ENCODE results near the gene KCNJ12. TPM values are rescaled to one million over a fixed set of nuclear protein-coding genes. Genes with fewer than 3 reads are reported as not detected.

The KCNJ12 gene
- total RNA-seq, 1 donor from 2014 or later = 0.56 TPM

GRCh38 chr17:21376759-21377690 lies 868 bp downstream of the KCNJ12 start:
- peak overlapping the region; percentile 92 for H2AFZ ChIP-seq (replicated peaks)
- peak; percentile 91 for TF ChIP-seq EZH2 (IDR thresholded peaks at IDR 0.05)
- TF ChIP-seq CTCF (IDR thresholded peaks at IDR 0.05) = no peak
- TF ChIP-seq EZH2phosphoT487 (IDR thresholded peaks at IDR 0.05) = peak; percentile 91
- H3K4me3 Mint-ChIP-seq = peak overlapping the region; percentile 80
- H3K4me2 ChIP-seq = peak overlapping the region; percentile 96
- H3K4me3 ChIP-seq = peak overlapping the region; percentile 64
- peaks cover 24% of the 10 kb centered on the region for H3K4me1 Mint-ChIP-seq
- H3K27ac Mint-ChIP-seq = no peak overlapping the region
- H4K20me1 ChIP-seq (ENCODE audit: low read depth) = peaks cover 10% of the 10 kb centered on the region
- no peaks in the 10 kb centered on the region for H3K9me3 ChIP-seq (ENCODE audit: low read depth)
- H3K79me2 ChIP-seq (ENCODE audit: low read depth) = no peaks in the 10 kb centered on the region
- H3F3A ChIP-seq (ENCODE audit: low read depth) = peaks cover 23% of the 10 kb centered on the region
- H3K27me3 Mint-ChIP-seq (ENCODE audit: insufficient read depth, low read depth) = peaks cover 32% of the 10 kb centered on the region
- H3K4me1 ChIP-seq = peaks cover 34% of the 10 kb centered on the region
- peaks cover 64% of the 10 kb centered on the region for H3K27me3 ChIP-seq
- H3K27ac ChIP-seq = no peak overlapping the region
- H3K36me3 Mint-ChIP-seq = no peaks in the 10 kb centered on the region
- no peak overlapping the region for H3K9ac ChIP-seq
- H3K9me3 Mint-ChIP-seq = no peaks in the 10 kb centered on the region
- DNase-seq (ENCODE audit: low spot score) = no peak
- H3K36me3 ChIP-seq = no peaks in the 10 kb centered on the region

GRCh38 chr17:21377705-21378396 lies 1.7 kb downstream of the KCNJ12 start:
- Histone ChIP-seq H4K20me1 (ENCODE audit: low read depth) (peaks cover 10% of the 10 kb centered on the region), H3K27ac (no peak overlapping the region), H3K9ac (no peak overlapping the region), H2AFZ (replicated peaks) (peak overlapping the region; percentile 61), H3K79me2 (ENCODE audit: low read depth) (no peaks in the 10 kb centered on the region), H3K27me3 (peaks cover 63% of the 10 kb centered on the region), H3K9me3 (ENCODE audit: low read depth) (no peaks in the 10 kb centered on the region), H3K4me3 (peak overlapping the region; percentile 64), H3K4me1 (peaks cover 34% of the 10 kb centered on the region), H3K36me3 (no peaks in the 10 kb centered on the region), H3K4me2 (peak overlapping the region; percentile 96), H3F3A (ENCODE audit: low read depth) (peaks cover 23% of the 10 kb centered on the region)
- Mint-ChIP-seq H3K9me3 (no peaks in the 10 kb centered on the region), H3K4me3 (peak overlapping the region; percentile 80), H3K27me3 (ENCODE audit: insufficient read depth, low read depth) (peaks cover 27% of the 10 kb centered on the region), H3K4me1 (peaks cover 24% of the 10 kb centered on the region), H3K36me3 (no peaks in the 10 kb centered on the region), H3K27ac (no peak overlapping the region)
- TF ChIP-seq EZH2phosphoT487 (IDR thresholded peaks at IDR 0.05) = peak; percentile 8
- TF ChIP-seq EZH2 (IDR thresholded peaks at IDR 0.05) = peak; percentile 58
- TF ChIP-seq CTCF (IDR thresholded peaks at IDR 0.05) = peak; percentile 46
- DNase-seq (ENCODE audit: low spot score) = peak; percentile 78

GRCh38 chr17:21378553-21378952 lies 2.4 kb downstream of the KCNJ12 start:
- Histone ChIP-seq H3F3A (ENCODE audit: low read depth) (peaks cover 23% of the 10 kb centered on the region), H3K4me1 (peaks cover 40% of the 10 kb centered on the region), H3K36me3 (no peaks in the 10 kb centered on the region), H3K27ac (no peak overlapping the region), H2AFZ (replicated peaks) (no peak overlapping the region), H3K79me2 (ENCODE audit: low read depth) (no peaks in the 10 kb centered on the region), H3K9ac (no peak overlapping the region), H3K27me3 (peaks cover 56% of the 10 kb centered on the region), H4K20me1 (ENCODE audit: low read depth) (peaks cover 10% of the 10 kb centered on the region), H3K9me3 (ENCODE audit: low read depth) (no peaks in the 10 kb centered on the region), H3K4me2 (peak overlapping the region; percentile 96), H3K4me3 (no peak overlapping the region)
- DNase-seq (ENCODE audit: low spot score) = no peak
- TF ChIP-seq CTCF (IDR thresholded peaks at IDR 0.05) = no peak
- TF ChIP-seq EZH2phosphoT487 (IDR thresholded peaks at IDR 0.05) = no peak
- no peak for TF ChIP-seq EZH2 (IDR thresholded peaks at IDR 0.05)
- H3K36me3 Mint-ChIP-seq = no peaks in the 10 kb centered on the region
- no peak overlapping the region for H3K4me3 Mint-ChIP-seq
- H3K4me1 Mint-ChIP-seq = peaks cover 21% of the 10 kb centered on the region
- H3K27me3 Mint-ChIP-seq (ENCODE audit: insufficient read depth, low read depth) = peaks cover 20% of the 10 kb centered on the region
- H3K9me3 Mint-ChIP-seq = no peaks in the 10 kb centered on the region
- no peak overlapping the region for H3K27ac Mint-ChIP-seq
